ENCODE measurements around the gene CNIH2. TPM values are rescaled to one million over a fixed set of nuclear protein-coding genes. Genes with fewer than 3 reads are reported as not detected.

The CNIH2 gene
- total and polyA plus RNA-seq, 2 donors (not counting 1 experiment from before 2014, with no cell fraction given), result 0.92 to 2.0 TPM

- DNase-seq, result no peak
- Mint-ChIP-seq H3K4me3 (no peak overlapping the region), H3K27ac (no peak overlapping the region), H3K27me3 (no peaks in the 10 kb centered on the region), H3K9me3 (ENCODE audit: insufficient read depth) (no peaks in the 10 kb centered on the region), H3K4me1 (peaks cover 4% of the 10 kb centered on the region)
- Histone ChIP-seq H2AFZ (ENCODE audit: insufficient read depth, low read depth, low read length, poor library complexity, severe bottlenecking) (no peak overlapping the region), H3K27me3 (replicated peaks in 1 of 4; ENCODE audit: control extremely low read depth in 1 of 4, control insufficient read depth in 3 of 4, insufficient read depth in 4 of 4, low read length in 3 of 4) (no peaks in the 10 kb centered on the region), H3K4me1 (ENCODE audit: control insufficient read depth in 2 of 2, insufficient read depth in 2 of 2, low read length in 2 of 2) (no peaks in the 10 kb centered on the region), H3K79me2 (ENCODE audit: control insufficient read depth, insufficient read depth, low read length) (no peaks in the 10 kb centered on the region), H3K4me3 (ENCODE audit: control extremely low read depth in 1 of 5, extremely low read depth in 1 of 5, insufficient read depth in 1 of 5, low read depth in 2 of 5, low read length in 4 of 5) (no peak overlapping the region), H3K4me2 (replicated peaks; ENCODE audit: low read depth, low read length, poor library complexity, severe bottlenecking) (no peak overlapping the region), H3K27ac (ENCODE audit: low read length in 2 of 2) (no peak overlapping the region), H3K9me3 (ENCODE audit: control extremely low read depth in 1 of 3, control insufficient read depth in 2 of 3, insufficient read depth in 1 of 3, low read length in 2 of 3) (no peaks in the 10 kb centered on the region), H4K20me1 (ENCODE audit: control insufficient read depth, insufficient read depth, low read length, poor library complexity, severe bottlenecking) (peaks cover 5% of the 10 kb centered on the region), H3K36me3 (replicated peaks in 1 of 2; ENCODE audit: control extremely low read depth in 1 of 2, control insufficient read depth in 1 of 2, extremely low read depth in 1 of 2, insufficient read depth in 2 of 2, low read length in 1 of 2) (peaks cover 0 to 41% of the 10 kb centered on the region in 2 experiments), H3K9ac (ENCODE audit: low read length) (no peak overlapping the region)
- ChIA-PET POLR2A (no interaction called here), CTCF (no interaction called here)
- 75% methylated on average over 1 of the region's 3 CpGs for WGBS (ENCODE audit: insufficient coverage)
- TF ChIP-seq, protein P1, sequence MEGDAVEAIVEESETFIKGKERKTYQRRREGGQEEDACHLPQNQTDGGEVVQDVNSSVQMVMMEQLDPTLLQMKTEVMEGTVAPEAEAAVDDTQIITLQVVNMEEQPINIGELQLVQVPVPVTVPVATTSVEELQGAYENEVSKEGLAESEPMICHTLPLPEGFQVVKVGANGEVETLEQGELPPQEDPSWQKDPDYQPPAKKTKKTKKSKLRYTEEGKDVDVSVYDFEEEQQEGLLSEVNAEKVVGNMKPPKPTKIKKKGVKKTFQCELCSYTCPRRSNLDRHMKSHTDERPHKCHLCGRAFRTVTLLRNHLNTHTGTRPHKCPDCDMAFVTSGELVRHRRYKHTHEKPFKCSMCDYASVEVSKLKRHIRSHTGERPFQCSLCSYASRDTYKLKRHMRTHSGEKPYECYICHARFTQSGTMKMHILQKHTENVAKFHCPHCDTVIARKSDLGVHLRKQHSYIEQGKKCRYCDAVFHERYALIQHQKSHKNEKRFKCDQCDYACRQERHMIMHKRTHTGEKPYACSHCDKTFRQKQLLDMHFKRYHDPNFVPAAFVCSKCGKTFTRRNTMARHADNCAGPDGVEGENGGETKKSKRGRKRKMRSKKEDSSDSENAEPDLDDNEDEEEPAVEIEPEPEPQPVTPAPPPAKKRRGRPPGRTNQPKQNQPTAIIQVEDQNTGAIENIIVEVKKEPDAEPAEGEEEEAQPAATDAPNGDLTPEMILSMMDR (IDR thresholded peaks at IDR 0.05), result no peak
- TF ChIP-seq EZH2 (IDR thresholded peaks at IDR 0.05; ENCODE audit: borderline replicate concordance, insufficient read depth, low read depth, low read length, poor library complexity, severe bottlenecking), result no peak
- no peak for ATAC-seq (ENCODE audit: low read depth)
- intact Hi-C loops (cut with micrococcal nuclease), result no loop called here
Observed at GRCh38 chr11:66247801-66248200, 30.2 kb upstream of the CNIH2 start.

GRCh38 chr11:66248903-66249302 lies 29.1 kb upstream of the CNIH2 start:
- Histone ChIP-seq H3K9me3 (ENCODE audit: control extremely low read depth in 1 of 3, control insufficient read depth in 2 of 3, insufficient read depth in 1 of 3, low read length in 2 of 3) (no peaks in the 10 kb centered on the region), H3K27me3 (replicated peaks in 1 of 4; ENCODE audit: control extremely low read depth in 1 of 4, control insufficient read depth in 3 of 4, insufficient read depth in 4 of 4, low read length in 3 of 4) (no peaks in the 10 kb centered on the region), H3K9ac (ENCODE audit: low read length) (no peak overlapping the region), H3K79me2 (ENCODE audit: control insufficient read depth, insufficient read depth, low read length) (no peaks in the 10 kb centered on the region), H3K4me1 (ENCODE audit: control insufficient read depth in 2 of 2, insufficient read depth in 2 of 2, low read length in 2 of 2) (no peaks in the 10 kb centered on the region), H3K36me3 (replicated peaks in 1 of 2; ENCODE audit: control extremely low read depth in 1 of 2, control insufficient read depth in 1 of 2, extremely low read depth in 1 of 2, insufficient read depth in 2 of 2, low read length in 1 of 2) (peaks cover 0 to 32% of the 10 kb centered on the region in 2 experiments), H3K27ac (ENCODE audit: low read length in 2 of 2) (peak overlapping the region in 1 of 2 donors; percentile 38), H3K4me3 (ENCODE audit: control extremely low read depth in 1 of 5, extremely low read depth in 1 of 5, insufficient read depth in 1 of 5, low read depth in 2 of 5, low read length in 4 of 5) (no peak overlapping the region), H2AFZ (ENCODE audit: insufficient read depth, low read depth, low read length, poor library complexity, severe bottlenecking) (no peak overlapping the region), H3K4me2 (replicated peaks; ENCODE audit: low read depth, low read length, poor library complexity, severe bottlenecking) (no peak overlapping the region), H4K20me1 (ENCODE audit: control insufficient read depth, insufficient read depth, low read length, poor library complexity, severe bottlenecking) (no peaks in the 10 kb centered on the region)
- Mint-ChIP-seq H3K4me3 (no peak overlapping the region), H3K27ac (no peak overlapping the region), H3K4me1 (peaks cover 4% of the 10 kb centered on the region), H3K27me3 (no peaks in the 10 kb centered on the region), H3K9me3 (ENCODE audit: insufficient read depth) (no peaks in the 10 kb centered on the region)
- no peak for TF ChIP-seq EZH2 (IDR thresholded peaks at IDR 0.05; ENCODE audit: borderline replicate concordance, insufficient read depth, low read depth, low read length, poor library complexity, severe bottlenecking)
- TF ChIP-seq, protein P1 (IDR thresholded peaks at IDR 0.05), result no peak
- CTCF ChIA-PET, result no interaction called here
- DNase-seq, result no peak
- ATAC-seq (ENCODE audit: low read depth), result no peak
- WGBS (ENCODE audit: insufficient coverage), result 96% methylated on average over 3 of the region's 6 CpGs
- POLR2A ChIA-PET, result no interaction called here
- intact Hi-C loops (cut with micrococcal nuclease), result no loop called here
